Trophoblast cell (in vitro differentiated cells and primary cell): Measurements from ENCODE around the gene USF3.

ENCODE experiments used
- DNase-seq, 2 donors: peaks; one replicate each; pipeline ENCODE4 v3.0.0-alpha.2; 2016
- H2AFZ ChIP-seq: 2 replicates; pipeline ENCODE4 v1.6.1; 2013; ENCODE audit warnings: low read length, moderate library complexity, mild to moderate bottlenecking; ENCODE audit not compliant: insufficient read depth, poor library complexity
- H2AK5ac ChIP-seq: 2 replicates; pipeline ENCODE4 v1.6.1; 2013; ENCODE audit warnings: mild to moderate bottlenecking, low read length
- H2BK120ac ChIP-seq: 2 replicates; pipeline ENCODE4 v1.6.1; 2013; ENCODE audit warnings: low read length, mild to moderate bottlenecking, moderate library complexity; ENCODE audit not compliant: insufficient read depth, poor library complexity
- H2BK12ac ChIP-seq: 2 replicates; pipeline ENCODE4 v1.6.1; 2013; ENCODE audit warnings: mild to moderate bottlenecking, low read length, moderate library complexity
- H2BK5ac ChIP-seq: 2 replicates; pipeline ENCODE4 v1.6.1; 2013; ENCODE audit warnings: low read length, low read depth, moderate library complexity, mild to moderate bottlenecking; ENCODE audit not compliant: poor library complexity
- H3K14ac ChIP-seq: 2 replicates; pipeline ENCODE4 v1.6.1; 2013; ENCODE audit warnings: mild to moderate bottlenecking, low read length
- H3K18ac ChIP-seq: 2 replicates; pipeline ENCODE4 v1.6.1; 2013; ENCODE audit warnings: mild to moderate bottlenecking, low read length
- H3K23ac ChIP-seq: 2 replicates; pipeline ENCODE4 v1.6.1; 2013; ENCODE audit warnings: low read length
- H3K27ac ChIP-seq: 2 replicates; pipeline ENCODE4 v1.5.1; 2013; ENCODE audit warnings: low read depth, mild to moderate bottlenecking, inconsistent platforms, low read length, moderate library complexity
- H3K27me3 ChIP-seq: 2 replicates; pipeline ENCODE4 v1.6.1; 2013; ENCODE audit warnings: inconsistent platforms, mild to moderate bottlenecking, low read length, moderate library complexity; ENCODE audit not compliant: insufficient read depth
- H3K36me3 ChIP-seq, 2 experiments: 1 replicate in 1 of 2; 2 replicates in 1 of 2; pipeline ENCODE4 v1.6.1; 2013; ENCODE audit warnings: low read length in 2 of 2, mild to moderate bottlenecking in 2 of 2, moderate library complexity in 1 of 2; ENCODE audit not compliant: insufficient read depth in 2 of 2, control insufficient read depth in 1 of 2
- H3K4ac ChIP-seq: 2 replicates; pipeline ENCODE4 v1.6.1; 2013; ENCODE audit warnings: low read depth, mild to moderate bottlenecking, low read length, moderate library complexity
- H3K4me1 ChIP-seq, 2 experiments: 1 replicate in 1 of 2; 2 replicates in 1 of 2; pipeline ENCODE4 v1.6.1; 2013; ENCODE audit warnings: low read length in 2 of 2, mild to moderate bottlenecking in 2 of 2, moderate library complexity in 1 of 2; ENCODE audit not compliant: insufficient read depth in 2 of 2, control insufficient read depth in 1 of 2
- H3K4me2 ChIP-seq: 2 replicates; pipeline ENCODE4 v1.6.1; 2013; ENCODE audit warnings: inconsistent platforms, mild to moderate bottlenecking, low read length, moderate library complexity
- H3K4me3 ChIP-seq: 2 replicates; pipeline ENCODE4 v1.5.1; 2013; ENCODE audit warnings: mild to moderate bottlenecking, low read depth, low read length, inconsistent platforms
- H3K79me1 ChIP-seq: one replicate; pipeline ENCODE4 v1.6.1; 2013; ENCODE audit warnings: low read length
- H3K79me2 ChIP-seq: 2 replicates; pipeline ENCODE4 v1.6.1; 2013; ENCODE audit warnings: low read length, mild to moderate bottlenecking; ENCODE audit not compliant: control insufficient read depth, insufficient read depth, poor library complexity
- H3K9ac ChIP-seq: 2 replicates; pipeline ENCODE4 v1.6.1; 2013; ENCODE audit warnings: mild to moderate bottlenecking, low read length
- H3K9me3 ChIP-seq: 2 replicates; pipeline ENCODE4 v1.6.1; 2013; ENCODE audit warnings: low read depth, mild to moderate bottlenecking, control low read depth, inconsistent platforms, low read length; ENCODE audit not compliant: insufficient read depth
- H4K12ac ChIP-seq: 2 replicates; pipeline ENCODE4 v1.6.1; 2013; ENCODE audit warnings: low read depth, mild to moderate bottlenecking, low read length, moderate library complexity
- H4K8ac ChIP-seq: 2 replicates; pipeline ENCODE4 v1.6.1; 2013; ENCODE audit warnings: low read depth, mild to moderate bottlenecking, low read length, moderate library complexity
- H4K91ac ChIP-seq: one replicate; pipeline ENCODE4 v1.6.1; 2013; ENCODE audit warnings: low read depth, mild to moderate bottlenecking, low read length, moderate library complexity
- WGBS: extraction: QIAGEN DNeasy Blood & Tissue Kit; methylation state at CpG from one replicate; pipeline ENCODE4 v1.1.7; 2013; ENCODE audit warnings: missing lambda C conversion rate; ENCODE audit not compliant: insufficient read length, insufficient coverage; ENCODE audit errors: extremely low coverage; 5-methylcytosine and 5-hydroxymethylcytosine counted together

USF3 gene

DNA sequence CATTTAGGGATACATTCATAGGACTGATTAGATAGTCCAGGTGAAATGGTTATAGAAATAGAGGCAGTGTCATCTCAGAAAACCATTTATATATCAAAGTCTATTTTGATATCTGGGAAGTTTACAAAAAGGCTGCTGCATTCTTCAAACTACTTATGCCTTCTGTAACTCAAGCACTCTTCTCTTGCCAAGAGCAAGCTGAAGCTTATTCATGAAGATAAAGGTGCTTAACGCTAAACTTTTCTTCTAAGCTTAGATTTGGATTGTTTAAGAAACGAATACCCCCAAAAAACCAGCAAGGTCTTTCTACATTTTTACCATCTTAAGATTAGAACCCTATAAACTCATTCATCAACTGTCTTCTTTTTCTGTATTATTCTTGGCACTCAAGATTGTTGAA is 23.3 kb upstream of the USF3 start:
- Histone ChIP-seq H2BK12ac (no peak overlapping the region), H2BK5ac (no peak overlapping the region), H3K79me2 (no peaks in the 10 kb centered on the region), H3K4me3 (no peak overlapping the region), H3K27ac (no peak overlapping the region), H3K4me1 (no peaks in the 10 kb centered on the region), H3K4ac (no peak overlapping the region), H2AFZ (no peak overlapping the region), H4K8ac (no peak overlapping the region), H4K91ac (no peak overlapping the region), H4K12ac (no peak overlapping the region), H3K14ac (no peak overlapping the region), H3K36me3 (peaks cover 2 to 7% of the 10 kb centered on the region in 2 experiments), H2BK120ac (no peak overlapping the region), H2AK5ac (no peak overlapping the region), H3K23ac (no peak overlapping the region), H3K9ac (no peak overlapping the region), H3K79me1 (no peaks in the 10 kb centered on the region), H3K18ac (no peak overlapping the region), H3K27me3 (no peaks in the 10 kb centered on the region), H3K4me2 (no peak overlapping the region), H3K9me3 (peaks cover 2% of the 10 kb centered on the region)
- no CpG with 5 or more reads among the region's 2 CpGs for WGBS
- no peak for DNase-seq

DNA sequence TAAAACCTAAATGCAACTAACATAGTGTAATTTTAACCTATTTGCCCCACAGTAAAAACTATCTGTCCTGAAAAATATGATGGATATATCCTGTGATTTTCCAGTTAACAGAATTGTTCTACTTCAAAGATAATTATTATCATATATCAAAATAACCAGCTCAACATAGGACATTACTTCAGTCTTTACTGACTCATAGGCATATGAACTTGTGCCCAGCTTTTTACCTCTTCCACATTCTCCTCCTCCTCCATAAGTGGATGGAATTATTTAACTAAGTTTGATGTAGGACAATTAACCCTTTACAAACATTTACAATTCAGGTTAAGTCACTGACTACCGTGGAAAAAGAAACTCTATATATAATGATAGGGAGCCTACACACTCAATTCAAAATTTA is 22.9 kb upstream of the USF3 start:
- H2AFZ ChIP-seq, result no peak overlapping the region
- H3K23ac ChIP-seq, result no peak overlapping the region
- no CpG with 5 or more reads among the region's 1 CpG for whole genome bisulfite sequencing

DNA sequence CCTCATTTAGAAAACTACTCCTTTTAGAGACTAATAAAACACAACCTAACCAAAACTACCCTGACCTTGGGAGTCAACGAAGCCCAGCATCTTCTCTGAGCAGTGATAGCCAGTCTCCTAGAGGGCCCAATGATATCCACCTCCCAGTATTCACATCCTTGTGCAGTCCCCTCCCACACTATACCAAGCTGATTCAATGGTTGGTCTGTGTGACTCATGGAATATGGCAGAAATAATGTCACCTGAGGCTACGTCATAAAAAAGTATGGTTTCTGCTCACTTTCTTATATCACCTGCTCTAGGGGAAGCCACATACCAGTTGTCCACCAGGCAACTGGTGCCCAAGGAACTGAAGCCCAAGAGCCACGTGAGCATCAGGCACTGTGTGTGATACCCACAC is 21.4 kb upstream of the USF3 start:
- H3K4me2 ChIP-seq, result no peak overlapping the region
- no peak overlapping the region for H2AK5ac ChIP-seq
- H3K23ac ChIP-seq, result no peak overlapping the region
- no peak overlapping the region for H3K4me3 ChIP-seq
- H2BK12ac ChIP-seq, result no peak overlapping the region
- DNase-seq, result no peak
- WGBS, result no CpG with 5 or more reads among the region's 3 CpGs
- H3K79me1 ChIP-seq, result no peaks in the 10 kb centered on the region
- no peak overlapping the region for H3K18ac ChIP-seq
- no peak overlapping the region for H3K14ac ChIP-seq
- no peak overlapping the region for H2BK5ac ChIP-seq
- H3K27me3 ChIP-seq, result no peaks in the 10 kb centered on the region
- H3K9ac ChIP-seq, result no peak overlapping the region
- H3K27ac ChIP-seq, result no peak overlapping the region
- peaks cover 2 to 7% of the 10 kb centered on the region in 2 experiments for H3K36me3 ChIP-seq
- H4K12ac ChIP-seq, result no peak overlapping the region
- H3K4ac ChIP-seq, result no peak overlapping the region
- no peak overlapping the region for H2BK120ac ChIP-seq
- H3K9me3 ChIP-seq, result peaks cover 2% of the 10 kb centered on the region
- no peak overlapping the region for H4K91ac ChIP-seq
- no peaks in the 10 kb centered on the region for H3K4me1 ChIP-seq
- no peak overlapping the region for H4K8ac ChIP-seq
- no peaks in the 10 kb centered on the region for H3K79me2 ChIP-seq
- H2AFZ ChIP-seq, result no peak overlapping the region

More for the DNA sequence above, 22.9 kb upstream of the USF3 start:
- no peak overlapping the region for H3K27ac ChIP-seq
- peaks cover 2 to 7% of the 10 kb centered on the region in 2 experiments for H3K36me3 ChIP-seq
- no peak overlapping the region for H4K12ac ChIP-seq
- no peaks in the 10 kb centered on the region for H3K27me3 ChIP-seq
- H3K14ac ChIP-seq, result no peak overlapping the region
- no peak overlapping the region for H4K8ac ChIP-seq
- no peak overlapping the region for H3K4ac ChIP-seq
- DNase-seq, result no peak
- H4K91ac ChIP-seq, result no peak overlapping the region
- no peak overlapping the region for H2AK5ac ChIP-seq
- H2BK120ac ChIP-seq, result no peak overlapping the region
- no peak overlapping the region for H3K4me3 ChIP-seq
- no peak overlapping the region for H2BK12ac ChIP-seq
- no peaks in the 10 kb centered on the region for H3K79me1 ChIP-seq
- H3K4me2 ChIP-seq, result no peak overlapping the region
- no peaks in the 10 kb centered on the region for H3K4me1 ChIP-seq
- H3K9ac ChIP-seq, result no peak overlapping the region
- no peak overlapping the region for H3K18ac ChIP-seq
- no peaks in the 10 kb centered on the region for H3K79me2 ChIP-seq
- peaks cover 2% of the 10 kb centered on the region for H3K9me3 ChIP-seq
- no peak overlapping the region for H2BK5ac ChIP-seq

DNA sequence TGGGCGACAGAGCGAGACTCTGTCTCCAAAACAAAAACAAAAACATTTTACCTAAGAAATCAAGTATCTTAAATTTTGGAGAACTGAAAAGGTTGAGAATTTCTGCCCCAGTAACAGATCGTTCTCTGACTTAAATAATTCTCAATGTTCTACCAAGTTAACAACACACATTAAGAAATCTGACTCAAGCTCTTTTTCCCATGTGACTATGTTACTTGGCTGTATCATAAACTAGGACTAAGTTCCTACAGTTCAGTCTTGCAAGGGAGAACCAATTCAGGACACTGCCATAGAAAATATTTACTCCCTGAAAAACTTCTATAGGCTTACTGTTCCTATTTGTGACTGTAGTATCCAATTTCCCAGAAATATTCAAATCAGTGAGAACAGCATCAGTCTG is 20.9 kb upstream of the USF3 start:
- H3K18ac ChIP-seq, result no peak overlapping the region
- H2BK5ac ChIP-seq, result no peak overlapping the region
- no peak overlapping the region for H3K9ac ChIP-seq
- no peaks in the 10 kb centered on the region for H3K4me1 ChIP-seq
- H2BK120ac ChIP-seq, result no peak overlapping the region
- no peak overlapping the region for H2AFZ ChIP-seq
- H3K23ac ChIP-seq, result no peak overlapping the region
- H3K79me1 ChIP-seq, result no peaks in the 10 kb centered on the region
- no peaks in the 10 kb centered on the region for H3K27me3 ChIP-seq
- no peak overlapping the region for H3K14ac ChIP-seq
- no peak overlapping the region for H4K91ac ChIP-seq
- H2AK5ac ChIP-seq, result no peak overlapping the region
- peaks cover 2% of the 10 kb centered on the region for H3K9me3 ChIP-seq
- peaks cover 2 to 7% of the 10 kb centered on the region in 2 experiments for H3K36me3 ChIP-seq
- no peak overlapping the region for H3K4me3 ChIP-seq
- H4K8ac ChIP-seq, result no peak overlapping the region
- no peak overlapping the region for H3K27ac ChIP-seq
- no peak for DNase-seq
- H3K4me2 ChIP-seq, result no peak overlapping the region
- H4K12ac ChIP-seq, result no peak overlapping the region
- no peaks in the 10 kb centered on the region for H3K79me2 ChIP-seq
- H3K4ac ChIP-seq, result no peak overlapping the region
- no CpG with 5 or more reads among the region's 3 CpGs for WGBS
- H2BK12ac ChIP-seq, result no peak overlapping the region
